Measurements from ENCODE around the gene PRRG1.

GRCh38 chrX:37361596-37361995 lies 12.4 kb downstream of the PRRG1 start:
- no peak for TF ChIP-seq CTCF (IDR thresholded peaks at IDR 0.05; ENCODE audit: low read depth, low read length)
- no peak for TF ChIP-seq POLR2A (IDR thresholded peaks at IDR 0.05; ENCODE audit: extremely low read depth, insufficient read length)

All from NB4 (cell line).